ENCODE measurements around the gene ARHGEF19.

Gene ARHGEF19

DNA sequence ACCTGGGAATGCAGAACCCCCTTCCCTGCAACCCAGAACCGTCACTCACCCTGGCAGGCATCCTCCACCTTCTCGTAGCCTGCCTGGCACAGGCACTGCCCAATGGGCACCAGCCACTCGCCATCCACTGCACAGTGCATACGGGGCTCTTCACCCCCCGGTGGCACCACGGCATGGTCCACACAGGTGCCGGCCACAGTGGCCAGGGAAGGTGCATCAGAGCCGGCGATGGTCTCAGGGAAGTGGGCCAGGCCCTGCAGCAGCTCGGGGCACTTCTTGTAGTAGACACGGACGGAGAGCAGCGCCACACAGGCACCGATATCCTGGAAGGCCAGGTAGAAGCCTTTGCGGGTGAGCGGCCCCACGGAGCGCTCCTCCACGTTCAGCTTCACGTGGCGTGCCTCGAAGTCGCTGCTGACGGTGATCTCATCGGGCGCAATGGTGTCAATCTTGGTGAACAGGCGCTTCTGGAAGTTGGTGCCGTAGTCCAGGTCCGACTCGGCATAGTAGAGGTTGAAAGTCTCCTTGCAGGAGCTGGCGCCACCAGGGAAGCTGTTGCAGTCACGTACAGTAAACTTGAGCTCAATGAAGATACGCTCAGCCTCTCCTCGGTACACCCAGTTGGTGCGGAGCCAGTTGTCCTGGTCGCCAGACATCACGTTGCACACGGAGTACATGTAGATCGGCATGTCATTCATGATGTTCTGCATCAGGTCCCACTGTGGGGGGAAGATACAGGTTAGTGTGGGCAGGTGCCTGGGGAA, 63.9 kb downstream of the ARHGEF19 start:
- DNase-seq (ENCODE audit: low read depth): no peak
